Mucosa of descending colon (tissue), 3 donors: ENCODE results near the gene ANAPC1. TPM values are rescaled to one million over a fixed set of nuclear protein-coding genes. Genes with fewer than 3 reads are reported as not detected.
"Not testable (repeated sequence)": the region's sequence is repeated elsewhere in the genome, so short reads cannot be mapped to it uniquely, and the experiment has no call there.

ENCODE experiments used
- ATAC-seq: fragments of 200-7000 bp; cut with Tn5 transposase; one replicate; pipeline ENCODE4 v1.9.1; 2020; ENCODE audit warnings: mild to moderate bottlenecking, moderate library complexity
- DNase-seq, 3 donors: peaks; one replicate each; pipeline ENCODE4 v3.0.0-alpha.2; 2020
- H3K36me3 ChIP-seq: fragments of 200-600 bp; one replicate; pipeline ENCODE4 v1.8.0; 2021; ENCODE audit warnings: low read depth, mild to moderate bottlenecking
- H3K4me1 ChIP-seq: fragments of 200-600 bp; one replicate; pipeline ENCODE4 v1.8.0; 2021; ENCODE audit warnings: low read depth, mild to moderate bottlenecking
- H3K4me3 ChIP-seq: fragments of 200-600 bp; one replicate; pipeline ENCODE4 v1.8.0; 2021; ENCODE audit warnings: mild to moderate bottlenecking
- H3K9me3 ChIP-seq: fragments of 200-600 bp; one replicate; pipeline ENCODE4 v1.8.0; 2021; ENCODE audit warnings: mild to moderate bottlenecking
- intact Hi-C, 2 donors: fragments of 100-400 bp; cut with DNase I in 1 of 2; cut with micrococcal nuclease in 1 of 2; formaldehyde crosslinking; loops; one replicate each; pipeline versions ENCODE4 v1.11.0 to v1.11.1; 2022; cut with DNase I, micrococcal nuclease
- total RNA-seq, 3 donors: library from RNA; stranded (reverse); fragmentation: NEBNext Ultra II Directional in 2 of 3; extraction: Animal tissue kit (Norgen Biotek cat#: 25700) in 2 of 3; gene quantifications; one replicate each; pipeline versions ENCODE4 v1.2.1 to v1.2.4, GENCODE V29; 2021 to 2023
- TF ChIP-seq, protein P1 (sequence below): fragments of 200-600 bp; IDR thresholded peaks from one replicate; pipeline ENCODE4 v1.8.0; 2022; ENCODE audit warnings: antibody characterized with exemption, mild to moderate bottlenecking
- donor health status: DM: no; HTN: no; CAD: no; lungs with moderate emphysema.
- donor health status: DM: no; HTN: no; CAD: no.
- donor health status: DM: no; HTN: yes; CAD: no.

The ANAPC1 gene
- total RNA-seq, 3 donors from 2014 or later: 29.4 to 40.9 (median 34.6) TPM

DNA sequence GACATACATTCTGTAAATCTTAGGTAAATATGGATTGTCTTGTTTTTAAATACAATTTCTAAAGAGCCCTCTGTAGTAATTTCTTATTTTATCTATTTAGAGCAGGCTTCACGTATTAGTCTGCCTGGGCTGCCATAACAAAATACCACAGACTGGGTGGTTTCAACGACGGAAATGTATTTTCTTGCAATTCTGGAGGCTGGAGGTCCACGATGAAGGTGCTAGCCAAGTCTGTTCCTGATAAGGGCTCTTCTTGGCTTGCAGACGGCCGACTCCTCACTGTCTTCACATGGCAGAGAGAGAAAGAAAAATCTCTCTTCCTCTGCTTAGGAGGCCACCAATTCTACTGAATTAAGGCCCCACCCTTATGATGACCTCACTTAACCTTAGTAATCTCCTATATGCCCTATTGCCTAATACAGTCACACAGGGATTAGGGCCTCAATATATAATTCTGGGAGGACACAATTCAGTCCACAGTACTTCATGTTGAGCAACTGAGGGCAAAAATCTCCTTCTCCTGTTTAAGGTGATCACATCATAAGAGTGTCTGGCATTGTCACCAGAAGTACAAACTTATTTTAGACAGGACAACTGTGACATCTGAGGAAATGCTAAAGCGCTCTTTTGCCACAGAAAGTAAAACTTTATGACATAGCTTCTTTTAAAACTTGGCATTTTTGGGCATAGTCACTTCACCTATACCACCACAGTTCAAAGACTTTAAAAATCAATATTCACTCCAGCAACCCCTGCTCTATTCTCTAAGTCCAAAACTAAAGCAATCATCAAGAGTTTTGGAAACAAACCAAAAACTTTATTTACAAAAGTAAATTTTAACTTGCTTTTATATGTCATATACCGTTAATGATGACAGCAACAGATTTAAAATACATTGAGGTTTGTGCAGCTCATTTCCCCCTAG is 115.5 kb downstream of the ANAPC1 start:
- H3K36me3 ChIP-seq, H3K4me3 ChIP-seq, ATAC-seq, intact Hi-C loops, H3K9me3 ChIP-seq, DNase-seq, H3K4me1 ChIP-seq: not testable (repeated sequence)

DNA sequence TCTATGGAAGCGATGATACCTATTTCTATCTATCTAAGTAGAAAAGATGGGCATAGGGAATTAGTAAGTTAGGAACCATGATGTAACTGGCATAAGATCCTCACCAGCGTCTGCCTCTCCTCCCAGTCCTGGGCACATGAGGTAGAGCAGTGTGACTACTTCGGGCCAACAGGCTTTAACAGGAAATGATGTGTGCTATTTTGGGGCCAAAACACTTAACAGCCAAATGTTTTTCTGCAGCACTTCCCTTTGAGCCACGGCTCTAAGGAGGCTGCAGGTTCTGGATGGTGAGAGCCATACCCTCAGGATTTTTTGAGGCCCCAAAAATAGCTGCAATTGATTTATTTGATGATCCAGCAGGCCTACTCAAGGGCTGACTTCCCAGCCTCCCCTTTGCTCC is 116.9 kb downstream of the ANAPC1 start:
- H3K36me3 ChIP-seq, intact Hi-C loops: not testable (repeated sequence)

DNA sequence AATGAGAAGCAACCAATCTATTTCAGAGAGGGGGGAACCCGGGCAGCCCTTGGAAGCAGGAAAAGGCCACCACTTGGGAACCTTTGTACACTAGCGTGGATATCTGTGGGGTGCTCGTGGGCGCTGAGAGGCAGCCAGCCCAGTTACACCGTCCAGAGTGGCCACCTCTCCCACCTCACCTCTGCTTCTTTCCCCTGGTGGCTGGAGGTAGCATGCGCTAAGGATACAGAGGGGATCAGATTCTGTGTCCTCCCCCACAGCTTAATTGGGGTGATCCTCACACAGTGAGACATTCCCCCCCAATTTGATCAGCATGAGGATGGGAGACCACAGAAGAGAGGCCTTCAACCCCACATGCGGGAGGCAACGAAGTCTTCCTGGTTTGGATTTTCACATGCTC is 117.7 kb downstream of the ANAPC1 start:
- ATAC-seq, H3K36me3 ChIP-seq, intact Hi-C loops, H3K9me3 ChIP-seq, H3K4me3 ChIP-seq, DNase-seq, H3K4me1 ChIP-seq: not testable (repeated sequence)

More for the DNA sequence above, 116.9 kb downstream of the ANAPC1 start:
- not testable (repeated sequence) for H3K4me3 ChIP-seq, DNase-seq, ATAC-seq, H3K9me3 ChIP-seq, H3K4me1 ChIP-seq

DNA sequence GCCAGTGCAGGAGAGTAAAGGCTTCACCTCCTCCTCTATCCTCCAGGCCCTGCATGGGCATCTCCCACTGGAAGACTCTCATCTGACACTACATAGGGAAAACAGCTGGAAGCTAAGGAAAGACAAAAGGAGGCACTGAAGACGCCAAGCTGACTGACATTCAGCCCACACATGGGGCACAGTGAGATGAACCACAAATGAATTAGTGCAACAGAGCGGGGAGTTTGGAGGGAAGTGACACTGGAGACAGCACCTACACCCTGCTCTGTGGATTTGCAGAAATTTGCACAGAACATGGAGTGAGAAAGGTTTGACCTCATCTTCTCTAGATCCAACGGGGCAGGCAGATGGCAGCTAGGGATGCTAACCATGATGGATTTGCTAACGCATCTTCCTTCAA is 119.8 kb downstream of the ANAPC1 start:
- not testable (repeated sequence) for H3K4me3 ChIP-seq

DNA sequence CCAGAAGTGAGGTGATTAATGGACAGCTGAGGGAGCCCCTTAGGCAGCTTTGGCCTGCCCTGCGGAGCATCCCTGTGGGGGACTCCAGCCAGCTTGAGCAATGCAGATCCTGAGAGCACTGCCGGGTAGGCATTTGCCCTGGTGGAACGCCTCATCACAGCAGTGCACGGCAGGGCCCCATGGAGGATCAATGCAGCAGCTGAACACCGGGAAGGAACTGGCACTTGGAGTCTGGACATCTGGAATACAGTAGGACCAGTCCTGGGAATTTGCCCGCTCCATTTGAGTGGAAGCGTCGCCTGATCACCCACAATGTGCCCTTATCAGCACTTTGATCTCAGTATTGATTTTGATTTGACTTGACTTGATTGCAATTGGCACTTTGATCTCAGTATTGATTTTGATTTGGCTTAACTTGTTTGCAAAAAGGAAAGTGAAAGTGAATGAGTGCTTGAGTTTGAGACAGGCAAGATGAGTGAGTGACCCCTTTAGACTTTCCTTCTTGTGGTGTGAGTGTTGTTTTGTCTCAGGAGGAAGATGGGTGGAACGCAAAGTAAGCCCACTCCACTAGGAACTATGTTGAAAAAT is 123.2 kb downstream of the ANAPC1 start:
- DNase-seq, ATAC-seq: not testable (repeated sequence)

More for the DNA sequence above, 119.8 kb downstream of the ANAPC1 start:
- ATAC-seq, H3K36me3 ChIP-seq, H3K9me3 ChIP-seq, DNase-seq, H3K4me1 ChIP-seq, intact Hi-C loops: not testable (repeated sequence)

DNA sequence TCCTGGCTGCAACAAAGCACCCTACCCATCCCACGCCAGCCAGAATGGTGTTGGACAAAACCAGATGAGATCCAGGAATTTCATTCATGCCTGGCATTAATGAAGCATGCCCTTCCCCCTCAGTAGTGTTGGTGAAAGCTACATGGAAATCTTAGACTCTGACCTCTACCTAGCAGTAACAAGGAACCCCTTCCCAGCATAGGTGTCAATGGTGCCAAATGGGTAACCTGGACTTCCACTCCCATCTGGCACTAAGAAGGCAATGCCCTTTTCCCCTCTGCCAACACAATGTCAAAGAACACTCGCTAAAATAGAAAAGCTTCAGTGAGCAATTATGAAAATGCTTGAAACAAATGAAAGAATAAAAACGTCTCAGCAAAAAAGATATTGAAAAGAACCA is 131.5 kb downstream of the ANAPC1 start:
- DNase-seq, H3K4me3 ChIP-seq: not testable (repeated sequence)

More for the DNA sequence above, 123.2 kb downstream of the ANAPC1 start:
- H3K4me1 ChIP-seq, H3K4me3 ChIP-seq, H3K36me3 ChIP-seq, intact Hi-C loops, H3K9me3 ChIP-seq: not testable (repeated sequence)

DNA sequence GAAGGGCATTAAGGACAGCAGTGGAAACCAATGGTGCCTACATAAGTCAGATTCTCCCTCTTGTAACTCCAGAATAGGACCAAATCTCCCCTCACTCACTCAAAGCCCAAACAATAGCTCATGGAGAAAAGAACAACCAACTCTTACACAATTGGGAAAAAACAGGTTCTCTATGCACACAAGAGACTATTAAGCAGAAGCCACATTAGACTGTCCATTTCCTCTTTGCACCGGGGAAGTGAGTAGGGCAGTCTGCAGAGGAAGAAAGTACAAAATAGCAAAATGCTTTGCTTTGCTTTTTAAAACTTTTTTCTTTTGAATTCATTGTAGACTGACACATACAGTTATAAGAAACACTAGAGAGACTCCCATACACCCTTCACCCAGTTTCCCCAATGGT is 133.4 kb downstream of the ANAPC1 start:
- DNase-seq, H3K4me1 ChIP-seq, H3K9me3 ChIP-seq, H3K36me3 ChIP-seq, intact Hi-C loops, H3K4me3 ChIP-seq, ATAC-seq: not testable (repeated sequence)

More for the DNA sequence above, 131.5 kb downstream of the ANAPC1 start:
- H3K36me3 ChIP-seq, ATAC-seq, intact Hi-C loops, H3K9me3 ChIP-seq, H3K4me1 ChIP-seq: not testable (repeated sequence)

DNA sequence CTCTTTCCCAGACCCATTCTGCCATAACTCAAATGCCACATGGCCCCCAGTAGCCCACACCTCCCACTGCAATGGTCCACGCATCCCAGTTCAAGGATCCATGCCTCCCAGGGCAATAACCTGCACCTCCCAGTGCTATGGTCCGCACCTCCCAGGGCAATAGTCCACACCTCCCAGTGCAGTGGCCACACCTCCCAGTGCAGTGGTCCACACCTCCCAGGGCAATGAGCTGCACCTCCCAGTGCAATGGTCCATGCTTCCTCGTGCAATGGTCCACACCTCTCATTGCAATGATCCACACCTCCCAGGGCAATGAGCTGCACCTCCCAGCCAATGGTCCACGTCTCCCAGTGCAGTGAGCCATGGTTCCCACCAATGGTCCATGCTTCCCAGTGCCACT is 135.6 kb downstream of the ANAPC1 start:
- H3K4me1 ChIP-seq, intact Hi-C loops, H3K4me3 ChIP-seq, H3K36me3 ChIP-seq, H3K9me3 ChIP-seq, DNase-seq: not testable (repeated sequence)
- ATAC-seq: peak; percentile 68

DNA sequence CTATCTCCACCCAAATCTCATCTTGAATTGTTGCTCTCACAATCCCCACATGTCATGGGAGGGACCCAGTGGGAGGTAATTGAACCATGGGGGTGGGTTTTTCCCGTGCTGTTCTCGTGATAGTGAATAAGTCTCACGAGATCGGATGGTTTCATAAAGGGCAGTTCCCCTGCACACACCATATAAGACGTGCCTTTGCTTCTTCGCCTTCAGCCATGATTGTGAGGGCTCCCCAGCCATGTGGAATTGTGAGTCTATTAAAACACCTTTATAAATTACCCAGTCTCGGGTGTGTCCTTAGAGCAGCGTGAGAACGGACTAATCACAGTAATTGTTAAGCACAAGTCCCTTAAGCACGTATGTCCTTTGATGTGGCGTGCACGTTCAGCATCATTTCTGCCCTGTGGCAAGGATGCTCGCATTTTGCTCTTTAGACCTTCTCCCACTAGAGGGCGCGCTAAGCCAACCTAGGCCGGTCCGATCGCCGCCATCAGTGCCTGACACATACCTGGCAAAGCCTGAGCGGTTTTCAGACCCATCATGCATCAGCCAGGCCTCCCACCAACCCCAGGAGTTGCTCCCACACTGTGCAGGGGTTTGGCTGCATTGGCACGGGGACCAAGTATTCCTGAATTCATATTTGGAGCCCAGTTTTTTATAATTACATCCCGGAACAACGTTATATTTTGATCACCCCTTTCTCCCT is 136.4 kb downstream of the ANAPC1 start:
- H3K9me3 ChIP-seq, H3K4me1 ChIP-seq, intact Hi-C loops, H3K4me3 ChIP-seq, H3K36me3 ChIP-seq: not testable (repeated sequence)
- TF ChIP-seq, protein P1, sequence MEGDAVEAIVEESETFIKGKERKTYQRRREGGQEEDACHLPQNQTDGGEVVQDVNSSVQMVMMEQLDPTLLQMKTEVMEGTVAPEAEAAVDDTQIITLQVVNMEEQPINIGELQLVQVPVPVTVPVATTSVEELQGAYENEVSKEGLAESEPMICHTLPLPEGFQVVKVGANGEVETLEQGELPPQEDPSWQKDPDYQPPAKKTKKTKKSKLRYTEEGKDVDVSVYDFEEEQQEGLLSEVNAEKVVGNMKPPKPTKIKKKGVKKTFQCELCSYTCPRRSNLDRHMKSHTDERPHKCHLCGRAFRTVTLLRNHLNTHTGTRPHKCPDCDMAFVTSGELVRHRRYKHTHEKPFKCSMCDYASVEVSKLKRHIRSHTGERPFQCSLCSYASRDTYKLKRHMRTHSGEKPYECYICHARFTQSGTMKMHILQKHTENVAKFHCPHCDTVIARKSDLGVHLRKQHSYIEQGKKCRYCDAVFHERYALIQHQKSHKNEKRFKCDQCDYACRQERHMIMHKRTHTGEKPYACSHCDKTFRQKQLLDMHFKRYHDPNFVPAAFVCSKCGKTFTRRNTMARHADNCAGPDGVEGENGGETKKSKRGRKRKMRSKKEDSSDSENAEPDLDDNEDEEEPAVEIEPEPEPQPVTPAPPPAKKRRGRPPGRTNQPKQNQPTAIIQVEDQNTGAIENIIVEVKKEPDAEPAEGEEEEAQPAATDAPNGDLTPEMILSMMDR: peak; percentile 67
- ATAC-seq (peak; percentile 94), DNase-seq (peak in 2 of 3 donors; percentile 79 to 86)

DNA sequence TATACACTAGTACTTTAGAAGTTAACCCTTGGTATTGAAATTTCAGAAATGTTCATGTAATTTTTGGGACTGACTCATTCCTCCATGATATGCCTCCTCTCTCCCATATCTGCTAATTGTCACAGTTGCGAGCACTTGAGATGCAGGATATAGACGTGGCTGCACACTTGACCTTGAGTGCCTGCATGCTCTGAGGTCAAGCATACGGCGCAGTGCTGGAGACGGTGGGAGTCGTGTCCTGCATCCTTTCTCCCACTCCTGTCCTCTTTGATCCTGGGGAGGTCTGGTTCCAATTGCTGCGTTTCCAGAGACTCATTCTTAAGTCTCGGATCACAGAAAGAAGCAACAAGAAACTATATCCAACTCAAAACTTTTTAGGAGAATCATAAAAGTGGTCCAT is 139.2 kb downstream of the ANAPC1 start:
- H3K9me3 ChIP-seq, H3K36me3 ChIP-seq, DNase-seq, intact Hi-C loops, H3K4me1 ChIP-seq, H3K4me3 ChIP-seq, ATAC-seq: not testable (repeated sequence)

DNA sequence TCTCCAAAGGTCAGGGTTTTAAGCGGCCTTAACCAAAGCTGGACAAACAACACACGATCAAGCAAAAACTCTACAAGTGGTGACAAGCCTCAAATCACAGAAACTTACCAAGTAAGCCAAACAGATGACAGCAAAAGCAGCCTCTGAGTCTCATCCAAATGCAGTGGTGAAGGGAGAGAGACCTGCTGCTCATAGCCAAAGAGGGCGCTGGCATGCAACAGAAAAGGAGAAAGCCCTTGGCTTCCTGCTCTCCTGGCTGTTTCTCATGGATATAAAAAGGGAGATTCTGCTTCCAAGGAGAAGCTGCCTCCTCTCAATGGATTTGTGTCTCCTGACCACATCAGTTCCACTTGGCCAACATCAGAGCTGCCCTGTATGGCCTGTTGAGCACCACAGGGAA is 142.5 kb downstream of the ANAPC1 start:
- ATAC-seq, H3K4me3 ChIP-seq, H3K4me1 ChIP-seq, H3K9me3 ChIP-seq, DNase-seq, intact Hi-C loops, H3K36me3 ChIP-seq: not testable (repeated sequence)

DNA sequence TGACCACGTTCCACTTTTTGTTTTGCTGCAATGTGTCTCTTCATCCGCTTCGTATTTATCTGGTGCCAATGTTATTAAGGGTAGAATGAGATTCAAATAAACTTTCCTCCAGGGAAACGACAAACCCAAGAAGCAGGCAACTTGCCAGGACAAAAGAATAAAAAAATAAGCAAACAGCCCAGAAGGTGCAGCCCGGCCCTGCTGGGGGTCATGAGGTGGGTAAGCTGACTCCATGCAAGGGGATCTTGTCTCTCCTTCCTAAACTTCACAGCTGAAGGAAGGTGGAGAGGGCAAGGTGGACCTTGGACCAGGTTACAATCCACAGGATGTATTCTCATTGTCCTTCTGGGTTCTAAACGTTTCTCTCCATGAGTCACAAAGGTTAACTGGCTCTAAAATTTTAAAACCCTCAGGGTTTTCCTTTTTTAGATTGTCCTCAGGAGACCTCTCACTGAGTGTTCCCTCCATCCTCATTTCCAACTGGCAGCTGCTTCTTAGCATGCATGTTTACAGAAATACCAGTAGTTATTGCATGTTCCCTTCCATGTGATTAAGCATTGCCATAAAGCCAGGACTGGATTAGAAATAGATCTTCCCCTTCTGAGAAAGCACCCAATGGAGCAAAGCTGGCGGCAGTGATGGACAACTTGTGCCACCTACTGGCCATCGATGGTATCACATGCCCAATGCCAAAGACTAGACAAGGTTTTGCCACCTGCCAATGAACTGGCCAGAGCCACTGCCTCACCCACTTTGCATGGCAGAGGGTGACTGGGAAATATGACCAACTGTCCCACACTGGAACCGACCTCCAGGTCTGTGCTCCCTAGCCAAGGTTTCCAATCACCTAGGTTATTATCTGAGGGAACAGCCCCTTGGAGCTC is 147.9 kb downstream of the ANAPC1 start:
- H3K4me1 ChIP-seq, H3K9me3 ChIP-seq, intact Hi-C loops, H3K4me3 ChIP-seq, H3K36me3 ChIP-seq: not testable (repeated sequence)
- DNase-seq (peak in 1 of 3 donors; percentile 29), ATAC-seq (peak; percentile 94)
